HepG2 (cell line): ENCODE data around the gene ANAPC5. TPM values are rescaled to one million over a fixed set of nuclear protein-coding genes. Genes with fewer than 3 reads are reported as not detected.

Experiments
- BRCA1 ChIP-seq: sonication (generic); formaldehyde crosslinking; IDR thresholded peaks from 2 replicates; pipeline ENCODE4 v1.4.0; 2020; ENCODE audit warnings: missing genetic modification reagents
- HMG20A ChIP-seq: IDR thresholded peaks from 2 replicates; pipeline ENCODE4 v1.6.1; 2016; ENCODE audit warnings: borderline replicate concordance
- MEIS1 ChIP-seq: sonication (generic); formaldehyde crosslinking; IDR thresholded peaks from 2 replicates; pipeline ENCODE4 v1.9.0; 2021; ENCODE audit warnings: mild to moderate bottlenecking, missing genetic modification reagents, moderate library complexity, borderline replicate concordance
- MIER3 ChIP-seq: IDR thresholded peaks from 2 replicates; pipeline ENCODE4 v1.6.1; 2016; ENCODE audit warnings: missing compliant biosample characterization, borderline replicate concordance
- MXD1 ChIP-seq: sonication (generic); formaldehyde crosslinking; IDR thresholded peaks from 2 replicates; pipeline ENCODE4 v1.4.0; 2020; ENCODE audit warnings: mild to moderate bottlenecking, missing genetic modification reagents
- NAIF1 ChIP-seq: sonication (generic); formaldehyde crosslinking; IDR thresholded peaks from 2 replicates; pipeline ENCODE4 v1.5.0; 2020; ENCODE audit warnings: mild to moderate bottlenecking, missing genetic modification reagents, borderline replicate concordance
- NFE2L1 ChIP-seq: sonication (generic); formaldehyde crosslinking; IDR thresholded peaks from 2 replicates; pipeline ENCODE4 v1.4.0; 2020; ENCODE audit warnings: missing genetic modification reagents, mild to moderate bottlenecking, borderline replicate concordance
- NR3C1 ChIP-seq: sonication (generic); formaldehyde crosslinking; IDR thresholded peaks from 2 replicates; pipeline ENCODE4 v1.4.0; 2020; ENCODE audit warnings: missing genetic modification reagents
- RARG ChIP-seq: sonication (generic); formaldehyde crosslinking; IDR thresholded peaks from 2 replicates; pipeline ENCODE4 v1.4.0; 2020; ENCODE audit warnings: low read depth, mild to moderate bottlenecking, missing genetic modification reagents
- RELA ChIP-seq: sonication (generic); formaldehyde crosslinking; IDR thresholded peaks from 2 replicates; pipeline ENCODE4 v1.4.0; 2020; ENCODE audit warnings: missing genetic modification reagents
- SP4 ChIP-seq: sonication (generic); formaldehyde crosslinking; IDR thresholded peaks from 2 replicates; pipeline ENCODE4 v1.8.1; 2023; ENCODE audit warnings: mild to moderate bottlenecking, missing genetic modification reagents
- TFDP1 ChIP-seq: IDR thresholded peaks from 2 replicates; pipeline ENCODE4 v1.6.1; 2016; ENCODE audit warnings: missing compliant biosample characterization, missing genetic modification reagents, borderline replicate concordance
- THAP9 ChIP-seq: sonication (generic); formaldehyde crosslinking; IDR thresholded peaks from 2 replicates; pipeline ENCODE4; 2020; ENCODE audit warnings: missing genetic modification reagents, mild to moderate bottlenecking, borderline replicate concordance
- ZBTB37 ChIP-seq: sonication (generic); formaldehyde crosslinking; IDR thresholded peaks from 2 replicates; pipeline ENCODE4 v1.4.0; 2020; ENCODE audit warnings: mild to moderate bottlenecking, missing genetic modification reagents
- ZBTB38 ChIP-seq: sonication (generic); formaldehyde crosslinking; IDR thresholded peaks from 2 replicates; pipeline ENCODE4 v1.5.1; 2020; ENCODE audit warnings: mild to moderate bottlenecking, missing genetic modification reagents
- ZFP36L2 ChIP-seq: sonication (generic); formaldehyde crosslinking; IDR thresholded peaks from 2 replicates; pipeline ENCODE4 v1.4.0; 2020; ENCODE audit warnings: missing genetic modification reagents
- ZNF260 ChIP-seq: sonication (generic); formaldehyde crosslinking; IDR thresholded peaks from 2 replicates; pipeline ENCODE4 v1.4.0; 2020; ENCODE audit warnings: missing genetic modification reagents, low read depth, mild to moderate bottlenecking, borderline replicate concordance
- ZNF264 ChIP-seq: sonication (generic); formaldehyde crosslinking; IDR thresholded peaks from 2 replicates; pipeline ENCODE4 v1.4.0; 2020; ENCODE audit warnings: missing genetic modification reagents
- ZNF30 ChIP-seq: sonication (generic); formaldehyde crosslinking; IDR thresholded peaks from 2 replicates; pipeline ENCODE4 v1.5.0; 2020; ENCODE audit warnings: mild to moderate bottlenecking, missing genetic modification reagents
- ZNF431 ChIP-seq: sonication (generic); formaldehyde crosslinking; IDR thresholded peaks from 2 replicates; pipeline ENCODE4 v1.9.0; 2022; ENCODE audit warnings: missing genetic modification reagents, low read depth, mild to moderate bottlenecking, borderline replicate concordance
- ZNF496 ChIP-seq: sonication (generic); formaldehyde crosslinking; IDR thresholded peaks from 2 replicates; pipeline ENCODE4 v1.8.1; 2023; ENCODE audit warnings: mild to moderate bottlenecking, moderate library complexity, missing genetic modification reagents; ENCODE audit not compliant: insufficient replicate concordance
- ZNF644 ChIP-seq: IDR thresholded peaks from 2 replicates; pipeline ENCODE4 v1.6.1; 2016; ENCODE audit warnings: low read depth
- ZNF652 ChIP-seq: IDR thresholded peaks from 2 replicates; pipeline ENCODE4 v1.6.1; 2016; ENCODE audit warnings: low read depth, borderline replicate concordance
- ZSCAN31 ChIP-seq: sonication (generic); formaldehyde crosslinking; IDR thresholded peaks from 2 replicates; pipeline ENCODE4 v1.5.0; 2020; ENCODE audit warnings: low read depth, mild to moderate bottlenecking, missing genetic modification reagents
- polyA plus RNA-seq, 8 experiments: library from polyadenylated mRNA; depleted of rRNA in 3 of 8; stranded (reverse) in 7 of 8; unstranded in 1 of 8; fragments of >200 nt; fragmentation: Illumina TruSeq in 4 of 8; extraction: Trizol in 4 of 8; gene quantifications; 2 replicates each; pipeline versions ENCODE4 v1.2.1 to v1.2.3, GENCODE V29; 2011 to 2016; ENCODE audit warnings: low read depth in 4 of 8, missing spikeins in 1 of 8, mixed read lengths in 1 of 8; ENCODE audit not compliant: insufficient read depth in 1 of 8
- total RNA-seq, 5 experiments: library from RNA; depleted of rRNA; stranded (reverse); fragments of >200 nt; fragmentation: Illumina TruSeq; extraction: Trizol; gene quantifications; 2 replicates each; pipeline ENCODE4 v1.2.3, GENCODE V29; 2016; ENCODE audit warnings: low read depth in 1 of 5

The ANAPC5 gene
- total and polyA plus RNA-seq, 2 of the 13 experiments (the other 11 are each of a cell fraction or from before 2014, with no cell fraction given), result 146 to 161 TPM

GRCh38 chr12:121399391-121400331 lies 47.5 kb upstream of the ANAPC5 start, which contains the start of gene RNF34 (continued):
- TF ChIP-seq TFDP1 (CRISPR knock-in tag) (peak; percentile 76; the same call in 1 of the 2 replicates), THAP9 (CRISPR knock-in tag) (peak; percentile 82), ZNF496 (CRISPR knock-in tag) (no peak), BRCA1 (no peak), RARG (CRISPR knock-in tag) (no peak), ZNF30 (peak; percentile 74; the same call in 1 of the 2 replicates), ZNF260 (no peak), ZSCAN31 (no peak; the same call in none of the 2 replicates), ZNF431 (CRISPR knock-in tag) (no peak), ZBTB37 (CRISPR knock-in tag) (peak; percentile 54; the same call in 1 of the 2 replicates), HMG20A (CRISPR knock-in tag) (no peak), SP4 (CRISPR knock-in tag) (peak; percentile 97), NR3C1 (CRISPR knock-in tag) (no peak), ZNF644 (CRISPR knock-in tag) (no peak), ZFP36L2 (CRISPR knock-in tag) (no peak), RELA (CRISPR knock-in tag) (no peak), MIER3 (CRISPR knock-in tag) (no peak), ZNF652 (CRISPR knock-in tag) (no peak; the same call in 1 of the 2 replicates), ZNF264 (CRISPR knock-in tag) (peak; percentile 65), NAIF1 (CRISPR knock-in tag) (peak; percentile 86), ZBTB38 (CRISPR knock-in tag) (0 out of 2 replicates have a peak, but pooled peaks have one; percentile 13), MXD1 (CRISPR knock-in tag) (peak; percentile 77; the same call in 1 of the 2 replicates), NFE2L1 (CRISPR knock-in tag) (no peak), MEIS1 (no peak)
